HG02973 (cell line): Measurements from ENCODE around the gene PLAC9.
A peak's percentile ranks its signal among the peaks of the same experiment; 100 is the strongest.
"Not testable (repeated sequence)": the region's sequence is repeated elsewhere in the genome, so short reads cannot be mapped to it uniquely, and the experiment has no call there.

ENCODE experiments used
- ATAC-seq: cut with Tn5 transposase; IDR thresholded peaks from one replicate; pipeline ENCODE4 v1.9.1; 2021; ENCODE audit warnings: moderate library complexity; ENCODE audit not compliant: unreplicated experiment

The PLAC9 gene, protein sequence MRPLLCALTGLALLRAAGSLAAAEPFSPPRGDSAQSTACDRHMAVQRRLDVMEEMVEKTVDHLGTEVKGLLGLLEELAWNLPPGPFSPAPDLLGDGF

DNA sequence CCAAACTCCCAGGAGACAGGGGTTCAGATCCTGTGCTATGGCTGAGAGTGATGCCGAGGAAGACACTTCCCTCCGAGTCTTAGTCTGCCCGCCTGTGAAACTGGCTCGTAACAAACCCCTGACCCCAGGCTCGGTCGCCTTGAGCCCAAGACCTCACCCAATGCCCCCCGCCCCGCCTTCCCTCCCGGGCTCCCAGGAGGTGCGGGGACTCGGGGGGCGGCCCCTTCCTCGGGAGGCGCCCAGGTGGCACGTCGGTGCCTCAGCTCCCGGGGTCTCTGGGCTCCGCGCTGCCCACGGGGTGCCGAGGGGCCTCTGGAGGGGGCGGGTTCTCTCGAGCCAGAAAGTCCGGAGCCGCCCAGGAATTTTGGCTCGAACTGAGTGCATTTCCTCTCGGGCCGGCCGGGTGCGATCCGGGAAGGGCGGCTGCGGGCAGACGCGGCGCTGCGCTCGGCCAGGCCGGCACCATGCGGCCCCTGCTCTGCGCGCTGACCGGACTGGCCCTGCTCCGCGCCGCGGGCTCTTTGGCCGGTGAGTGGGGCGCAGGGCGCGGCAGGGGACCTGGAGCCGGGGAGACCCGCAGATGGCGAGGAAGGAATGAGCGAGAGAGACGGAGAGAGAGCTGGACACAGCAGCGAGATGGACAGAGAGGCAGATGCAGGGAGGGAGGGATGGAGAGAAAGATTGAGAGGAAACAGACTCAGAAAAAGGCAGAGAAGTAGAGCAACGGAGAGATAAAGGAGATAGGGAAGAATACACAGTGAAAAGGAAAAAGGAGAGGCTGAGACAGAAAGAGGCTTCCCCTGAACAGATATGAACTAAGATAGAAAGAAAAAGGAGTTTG lies at the start of gene PLAC9:
Gene PLAC9, plus strand, starts transcription at position 432 of the 841 bp plus-strand sequence. Its CDS starts 33 bp downstream, at position 465.
- ATAC-seq = no peak

DNA sequence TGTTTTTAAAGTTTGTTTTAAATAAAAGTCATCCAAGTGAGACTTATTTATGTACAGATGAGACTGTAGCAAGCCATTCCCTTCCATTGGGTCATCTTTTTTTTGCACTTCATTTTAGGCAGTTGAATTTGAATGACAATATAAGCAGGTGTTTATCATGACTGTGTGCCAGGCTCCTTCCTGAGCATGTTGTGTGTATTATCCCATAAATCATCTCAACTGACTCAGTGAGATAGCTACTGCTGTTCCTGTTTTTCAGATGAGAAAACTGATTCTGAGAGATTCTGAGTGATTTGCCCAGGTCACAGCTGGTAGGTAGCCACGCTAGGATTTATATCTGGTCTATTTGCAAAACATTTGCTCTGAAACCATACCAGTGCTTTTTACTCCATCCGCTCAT lies 42.4 kb upstream of the PLAC9 start:
- ATAC-seq = no peak

DNA sequence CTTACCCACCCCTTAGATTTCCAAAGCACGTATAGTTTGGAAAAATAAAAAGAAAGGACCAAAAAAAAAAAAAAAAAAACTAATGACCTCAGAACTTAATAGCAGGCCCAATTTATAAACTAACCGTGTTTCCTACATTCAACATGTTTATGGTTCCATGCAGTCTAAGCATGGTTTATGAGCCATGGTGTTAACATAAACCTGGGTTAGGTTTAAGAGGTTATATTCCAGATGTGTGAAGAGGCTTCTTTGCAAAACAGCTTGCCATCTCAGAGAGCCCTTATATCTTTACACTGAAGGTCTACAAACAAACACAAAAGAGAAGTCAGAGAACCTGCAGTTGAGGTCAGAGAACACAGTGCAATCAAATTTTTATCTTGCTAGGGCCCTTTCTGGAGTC lies 38.3 kb upstream of the PLAC9 start:
- no peak for ATAC-seq

DNA sequence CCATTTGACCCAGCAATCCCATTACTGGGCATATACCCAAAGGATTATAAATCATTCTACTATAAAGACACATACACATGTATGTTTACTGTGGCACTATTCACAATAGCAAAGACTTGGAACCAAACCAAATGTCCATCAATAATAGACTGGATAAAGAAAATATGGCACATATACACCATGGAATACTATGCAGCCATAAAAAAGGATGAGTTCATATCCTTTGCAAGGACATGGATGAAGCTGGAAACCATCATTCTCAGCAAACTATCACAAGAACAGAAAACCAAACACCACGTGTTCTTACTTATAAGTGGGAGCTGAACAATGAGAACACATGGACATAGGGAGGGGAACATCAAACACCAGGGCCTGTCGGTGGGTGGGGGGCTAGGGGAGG lies 34.3 kb upstream of the PLAC9 start:
- not testable (repeated sequence) for ATAC-seq

DNA sequence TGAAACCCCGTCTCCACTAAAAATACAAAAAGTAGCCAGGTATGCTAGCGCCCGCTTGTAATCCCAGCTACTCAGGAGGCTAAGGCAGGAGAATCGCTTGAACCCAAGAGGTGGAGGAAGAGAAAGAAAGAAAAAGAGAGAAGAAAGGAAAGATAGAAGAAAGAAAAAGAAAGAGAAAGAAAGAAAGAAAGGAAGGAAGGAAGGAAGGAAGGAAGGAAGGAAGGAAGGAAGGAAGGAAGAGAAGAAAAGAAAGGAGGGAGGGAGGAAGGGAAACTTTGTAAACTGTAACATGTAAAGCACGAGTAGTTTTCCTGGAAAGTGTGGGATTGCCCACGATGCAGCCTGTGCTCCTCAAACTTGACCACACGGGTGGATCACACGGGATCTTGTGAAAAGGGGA lies 33.2 kb upstream of the PLAC9 start:
- not testable (repeated sequence) for ATAC-seq

DNA sequence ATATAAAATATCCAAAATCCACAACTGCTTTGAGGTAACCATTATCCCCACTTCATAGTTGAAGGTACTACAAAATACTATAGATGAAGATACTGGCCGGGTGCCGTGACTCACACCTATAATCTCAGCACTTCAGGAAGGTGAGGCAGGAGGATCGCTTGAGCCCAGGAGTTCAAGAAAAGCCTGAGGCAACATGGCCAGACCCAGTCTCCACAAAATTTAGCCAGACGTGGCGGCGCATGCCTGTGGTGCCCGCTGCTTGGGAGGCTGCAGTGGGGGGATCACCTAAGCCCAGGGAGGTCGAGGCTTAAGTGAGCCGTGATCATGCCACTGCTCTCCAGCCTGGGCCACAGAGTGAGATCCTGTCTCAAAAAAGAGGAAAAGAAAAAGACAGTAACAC lies 32.4 kb upstream of the PLAC9 start:
- no peak for ATAC-seq

DNA sequence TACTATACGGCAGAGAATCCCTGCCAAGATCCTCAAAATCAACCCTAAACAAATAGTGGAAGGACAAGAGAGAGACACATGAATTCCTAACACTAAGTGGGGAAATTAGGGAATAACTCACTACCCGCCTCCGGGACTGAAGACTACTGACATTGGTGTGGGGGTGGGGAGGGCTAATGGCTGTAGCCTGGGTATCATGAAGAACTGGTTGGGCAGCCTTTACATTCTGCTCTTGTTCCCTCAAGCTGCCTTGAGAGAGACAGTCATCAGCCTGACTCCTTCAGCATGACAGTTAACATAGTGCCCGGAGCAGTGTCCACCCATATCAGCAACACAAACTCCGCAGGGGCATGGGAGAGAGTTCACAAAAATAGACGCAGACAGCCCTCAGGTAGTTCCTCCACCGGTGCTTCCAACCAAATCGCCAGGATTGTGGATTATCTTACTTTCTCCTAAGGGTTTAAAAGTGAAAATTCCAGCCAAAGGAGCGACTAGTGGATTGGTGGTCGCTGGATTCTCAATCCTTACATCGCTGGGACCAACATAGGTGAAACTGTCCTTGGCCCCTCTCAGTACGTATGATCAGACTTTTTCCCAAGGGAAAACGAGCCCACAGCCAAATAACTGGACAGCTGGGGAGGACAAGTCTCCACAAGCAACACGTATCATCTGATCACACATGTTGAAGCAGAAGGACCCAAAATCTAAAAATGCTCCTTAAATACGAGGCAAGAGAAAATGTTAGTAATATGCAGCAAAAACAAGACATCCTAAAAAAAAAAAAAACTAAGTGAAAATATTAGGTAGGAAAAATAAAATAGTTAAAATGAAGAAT lies 31.5 kb upstream of the PLAC9 start:
- no peak for ATAC-seq

DNA sequence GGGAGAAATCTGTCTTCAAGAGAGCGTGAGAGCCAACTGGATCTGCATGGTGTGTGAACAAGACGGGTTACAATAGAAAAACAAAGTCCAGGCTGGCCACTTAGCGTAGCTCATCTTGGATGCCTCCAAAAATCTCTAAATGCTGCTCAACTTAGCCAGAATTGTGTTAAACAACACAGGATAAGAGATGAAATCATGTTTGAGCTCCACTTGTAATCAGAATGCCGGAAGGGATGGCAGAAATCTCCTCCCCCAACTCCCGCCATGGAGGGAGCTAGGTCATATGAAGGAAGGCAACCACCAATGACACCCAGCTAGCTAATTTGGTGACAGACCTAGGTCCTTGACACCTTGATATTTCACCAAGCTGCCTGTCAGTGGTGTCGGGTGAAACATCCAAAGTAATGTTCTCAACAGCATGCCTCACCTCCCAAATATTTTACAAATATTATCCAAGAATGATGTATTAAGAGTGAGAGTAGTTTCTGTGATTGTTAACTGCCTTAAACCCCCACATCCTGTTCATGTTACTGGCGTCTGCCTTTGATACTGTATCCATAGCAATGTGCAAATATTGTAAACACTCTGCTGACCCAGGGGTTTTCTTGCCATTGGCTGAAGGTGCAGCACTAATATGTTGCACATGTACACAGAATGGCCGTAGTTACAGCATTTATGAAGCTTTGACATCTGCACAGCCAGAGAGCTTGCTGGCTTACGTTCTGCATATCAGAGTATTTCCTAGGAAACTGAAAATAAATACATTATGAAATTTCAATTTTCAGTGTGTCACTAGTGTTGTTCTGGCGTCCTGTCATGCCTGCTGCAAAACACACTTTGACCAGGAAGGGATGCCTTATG lies 28.2 kb upstream of the PLAC9 start:
- ATAC-seq = peak; percentile 73

DNA sequence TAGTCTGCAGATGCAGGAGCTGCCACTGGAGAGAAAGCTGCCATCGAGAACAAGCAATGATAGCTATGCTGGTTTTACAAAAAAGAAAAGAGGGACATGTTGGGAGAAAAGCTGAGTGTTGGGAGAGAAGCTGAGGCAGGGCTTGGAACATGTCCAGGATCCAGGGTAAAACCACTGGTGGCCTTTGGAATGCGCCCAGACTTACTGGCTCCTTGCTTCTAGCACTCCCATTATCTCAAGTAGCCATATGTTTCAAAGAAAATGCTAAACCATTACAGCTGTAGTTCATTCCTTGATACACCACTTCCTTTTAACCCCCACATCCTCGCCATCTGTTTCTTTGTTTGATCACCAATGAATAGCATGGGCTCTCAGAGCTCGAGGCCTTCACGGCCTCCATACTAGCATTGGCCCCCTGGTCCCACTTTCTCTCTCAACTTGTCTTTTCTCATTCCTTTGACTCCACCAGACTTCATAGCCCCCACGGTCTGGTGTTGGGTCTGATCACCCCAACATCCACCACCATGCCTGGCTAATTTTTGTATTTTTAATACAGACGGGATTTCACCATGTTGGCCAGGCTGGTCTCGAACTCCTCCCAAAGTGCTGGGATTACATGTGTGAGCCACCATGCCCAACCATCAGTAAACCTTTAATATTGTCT lies 23.8 kb upstream of the PLAC9 start:
- ATAC-seq = no peak

DNA sequence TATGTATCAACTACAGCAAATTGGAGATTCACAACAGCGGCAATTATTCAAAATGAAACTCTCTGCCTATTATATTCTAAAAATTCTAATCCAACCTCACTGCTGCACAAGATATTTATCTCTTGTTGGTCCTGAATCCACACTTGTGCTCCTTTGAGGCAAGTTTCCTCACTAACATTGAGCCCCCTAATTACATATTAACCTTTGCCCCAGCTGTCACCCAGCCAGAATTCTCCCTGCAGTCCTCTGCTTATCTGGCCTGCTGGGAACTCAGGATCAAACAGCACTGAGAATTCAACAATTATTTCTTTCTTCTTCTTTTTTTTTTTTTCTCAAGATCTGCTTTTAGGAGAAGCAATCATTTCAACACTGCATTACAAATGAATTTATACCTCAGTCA lies 21.5 kb upstream of the PLAC9 start:
- no peak for ATAC-seq

DNA sequence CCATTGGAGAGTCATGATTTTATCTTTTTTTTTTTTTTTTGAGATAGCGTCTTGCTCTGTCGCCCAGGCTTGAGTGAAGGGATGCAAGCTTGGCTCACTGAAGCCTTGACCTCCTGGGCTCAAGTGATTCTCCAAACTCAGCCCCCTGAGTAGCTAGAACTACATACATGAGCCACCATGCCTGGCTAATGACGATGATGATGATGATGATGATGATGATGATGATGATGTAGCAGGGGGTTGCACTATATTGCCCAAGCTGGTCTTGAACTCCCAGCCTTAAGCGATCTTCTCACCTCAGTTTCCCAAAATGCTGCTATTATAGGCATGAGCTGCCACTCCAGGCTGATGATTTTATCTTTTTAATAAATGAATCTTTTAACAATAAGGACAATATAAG lies 13.9 kb upstream of the PLAC9 start:
- no peak for ATAC-seq

DNA sequence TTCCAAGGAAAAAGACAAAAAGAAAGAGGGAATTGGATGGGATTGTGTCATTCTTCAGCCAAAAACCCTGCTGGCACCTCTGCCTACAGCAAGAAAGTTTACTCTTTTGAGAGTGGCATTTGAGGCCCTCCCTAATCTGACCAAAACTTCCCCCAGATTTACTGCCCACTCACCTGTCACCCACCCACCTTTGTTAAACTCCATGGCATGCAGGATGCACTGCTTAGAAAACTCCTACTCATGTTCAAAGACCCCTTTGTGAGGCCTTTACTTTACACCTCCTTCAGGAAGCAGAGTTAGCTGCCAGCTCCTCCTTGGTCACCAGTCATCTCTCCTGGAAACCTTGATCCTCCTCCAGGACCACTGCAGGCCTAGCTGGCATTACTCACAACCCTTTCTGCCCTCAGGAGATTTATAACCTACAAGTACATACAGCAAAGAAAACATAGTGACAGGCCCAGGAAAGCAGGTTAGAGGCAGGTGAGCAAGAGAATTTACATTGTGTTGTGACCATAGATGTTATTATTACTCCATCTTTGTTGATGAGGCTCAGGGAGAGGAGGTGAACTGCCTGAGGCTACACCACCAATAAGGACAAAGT lies 10.3 kb upstream of the PLAC9 start:
- ATAC-seq = no peak

DNA sequence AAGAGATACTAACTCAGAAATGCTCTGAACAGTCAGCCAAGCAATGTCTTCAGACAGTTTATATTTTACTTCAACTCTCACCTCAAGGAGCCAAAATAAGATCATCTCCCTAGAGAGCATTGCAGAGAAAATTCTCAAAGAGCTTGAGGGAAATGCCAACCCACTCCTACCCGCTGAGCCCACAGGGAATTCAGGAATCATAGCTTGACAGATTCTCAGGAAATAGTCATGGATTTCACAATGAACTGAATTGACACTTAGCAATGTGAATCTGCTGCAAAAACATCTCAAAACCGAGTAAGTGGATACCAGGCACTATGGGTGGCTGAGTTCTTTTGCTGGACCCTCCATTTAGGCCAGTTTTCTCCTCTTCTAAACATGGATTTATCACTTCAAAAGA lies 9.8 kb upstream of the PLAC9 start:
- no peak for ATAC-seq

DNA sequence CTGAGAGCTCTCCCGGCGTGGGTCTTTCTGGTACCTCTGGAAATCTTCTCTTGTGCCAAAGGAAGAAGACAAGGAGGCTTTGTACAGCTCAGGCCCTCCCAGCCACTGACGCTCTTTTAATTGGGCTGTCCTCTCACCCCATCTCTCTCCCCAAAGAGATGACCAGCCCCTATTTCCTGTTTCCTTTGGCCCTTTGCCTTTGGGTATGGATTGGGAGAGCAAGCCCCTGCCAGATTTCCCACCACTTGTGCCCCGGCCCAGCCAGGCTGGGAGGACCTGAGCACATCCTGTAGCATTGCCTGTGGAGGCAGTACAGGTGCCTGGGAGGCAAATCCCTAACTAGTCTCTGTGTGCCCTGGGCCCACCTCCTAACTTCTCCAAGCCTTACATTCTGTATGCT lies 5.7 kb upstream of the PLAC9 start:
- ATAC-seq = no peak

DNA sequence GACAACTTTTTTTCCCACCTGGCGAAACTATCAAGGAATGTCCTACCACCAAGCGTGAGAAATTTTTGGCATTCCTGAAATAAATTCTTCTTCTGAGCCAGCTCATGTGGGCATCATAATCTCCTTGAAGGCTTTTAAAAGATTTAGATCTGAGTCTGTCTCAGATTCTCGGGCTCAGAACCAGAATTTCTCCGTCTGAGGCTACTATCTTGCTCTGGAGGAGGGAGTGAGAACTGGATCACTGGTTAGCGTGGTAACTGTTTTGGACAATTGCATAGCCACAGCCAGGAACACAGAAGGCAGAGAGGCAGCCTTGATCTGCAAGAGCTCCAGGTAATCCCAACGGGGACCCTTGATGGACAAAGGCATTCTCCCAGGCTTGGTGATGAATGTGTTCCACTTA lies 1.0 kb upstream of the PLAC9 start:
- no peak for ATAC-seq

DNA sequence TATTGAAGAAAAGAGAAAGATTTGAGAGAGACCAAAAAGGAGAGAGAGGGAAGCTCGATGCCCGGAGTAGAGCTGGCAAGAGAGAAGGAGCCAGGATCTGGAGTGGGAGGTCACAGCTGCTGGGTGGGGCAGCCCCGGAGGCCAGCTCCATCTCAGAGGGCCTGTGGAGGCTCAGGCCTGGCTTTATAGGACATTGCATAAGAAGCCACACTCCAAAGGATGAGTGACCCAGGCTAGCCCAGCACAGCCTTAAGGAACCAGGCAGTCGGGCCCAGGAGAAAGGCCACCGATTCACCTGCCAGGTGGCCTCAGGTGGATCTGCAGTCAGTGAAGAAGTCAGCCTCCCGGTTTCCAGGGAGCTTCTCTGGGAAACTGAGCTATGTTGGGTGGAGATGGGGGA lies 676 bp downstream of the PLAC9 start:
- no peak for ATAC-seq

DNA sequence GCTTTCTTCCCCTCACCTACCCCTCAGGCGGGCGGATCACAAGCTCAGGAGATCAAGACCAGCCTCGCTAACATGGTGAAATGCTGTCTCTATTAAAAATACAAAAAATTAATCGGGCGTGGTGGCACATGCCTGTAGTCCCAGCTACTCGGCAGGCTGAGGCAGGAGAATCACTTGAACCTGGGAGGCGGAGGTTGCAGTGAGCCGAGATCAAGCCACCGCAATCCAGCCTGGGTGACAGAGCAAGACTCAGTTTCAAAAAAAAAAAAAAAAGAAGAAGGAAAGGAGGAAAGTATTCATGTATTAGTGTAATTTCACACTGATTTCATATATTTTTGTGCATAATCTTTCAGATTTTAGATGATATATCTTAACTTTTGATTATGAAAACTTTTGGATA lies 1.2 kb downstream of the PLAC9 start:
- not testable (repeated sequence) for ATAC-seq

DNA sequence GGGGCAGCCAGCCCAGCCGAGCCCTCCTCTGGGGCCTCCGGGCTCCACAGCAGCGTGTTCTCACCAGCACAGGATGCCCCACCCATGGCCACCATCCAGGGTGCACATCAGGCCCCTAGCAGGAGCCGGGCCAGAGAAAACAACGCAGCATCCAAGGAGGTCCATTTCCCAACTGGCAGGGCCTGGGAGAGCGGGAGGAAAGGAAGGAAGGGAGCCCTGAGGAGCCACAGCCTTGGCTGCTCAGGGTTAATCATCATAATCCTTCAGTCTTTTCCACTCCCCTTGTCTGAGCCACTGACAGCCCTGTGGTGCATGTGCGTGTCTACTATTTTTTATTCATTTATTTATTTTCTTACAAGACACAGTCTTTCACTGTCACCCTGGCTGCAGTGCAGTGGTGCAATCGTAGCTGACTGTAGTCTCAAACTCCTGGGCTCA lies 3.6 kb downstream of the PLAC9 start:
- ATAC-seq = no peak

DNA sequence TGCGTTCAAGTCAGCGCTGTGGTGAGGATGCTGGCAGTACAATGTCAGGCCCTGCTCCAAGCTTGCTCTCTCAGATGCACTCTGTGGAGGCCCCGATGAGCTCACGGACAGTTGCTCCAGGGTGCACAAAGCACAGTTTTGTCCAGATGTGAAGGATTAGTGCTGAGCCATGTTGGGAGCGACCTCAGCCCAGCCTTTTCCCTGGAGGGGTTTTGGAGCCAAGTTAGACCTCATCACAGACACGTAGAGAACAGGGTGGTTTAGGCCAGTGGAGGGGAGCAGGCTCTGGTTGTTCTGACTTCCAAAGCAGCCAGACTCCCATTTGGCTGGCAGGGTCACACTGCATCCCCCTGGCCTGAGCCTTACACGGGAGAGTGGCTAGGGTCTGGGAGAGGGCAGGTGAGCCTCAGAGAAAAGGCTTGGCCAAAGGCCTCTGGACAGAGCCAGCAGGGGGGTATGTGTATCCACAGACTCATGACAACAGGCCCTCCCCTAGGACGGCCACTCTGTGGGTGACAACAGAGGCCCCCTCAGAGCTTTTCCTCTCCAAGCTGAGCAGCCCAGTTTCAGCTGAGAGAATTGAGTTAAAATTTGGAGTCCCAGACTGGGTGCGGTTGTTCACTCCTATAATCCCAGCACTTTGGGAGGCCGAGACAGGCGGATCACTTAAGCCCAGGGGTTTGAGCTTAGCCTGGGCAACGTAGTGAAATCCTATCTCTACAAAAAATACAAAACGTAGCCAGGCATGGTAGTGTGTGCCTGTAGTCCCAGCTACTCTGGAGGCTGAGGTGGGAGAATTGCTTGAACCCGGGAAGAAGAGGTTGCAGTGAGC lies 4.7 kb downstream of the PLAC9 start:
- ATAC-seq = no peak
